ENCODE measurements around the gene RUBCN. TPM values are rescaled to one million over a fixed set of nuclear protein-coding genes. Genes with fewer than 3 reads are reported as not detected.
A peak's percentile ranks its signal among the peaks of the same experiment; 100 is the strongest.

RUBCN gene
- total and polyA plus RNA-seq, 2 donors (not counting 1 experiment from before 2014, with no cell fraction given) = 57.3 to 423 TPM

DNA sequence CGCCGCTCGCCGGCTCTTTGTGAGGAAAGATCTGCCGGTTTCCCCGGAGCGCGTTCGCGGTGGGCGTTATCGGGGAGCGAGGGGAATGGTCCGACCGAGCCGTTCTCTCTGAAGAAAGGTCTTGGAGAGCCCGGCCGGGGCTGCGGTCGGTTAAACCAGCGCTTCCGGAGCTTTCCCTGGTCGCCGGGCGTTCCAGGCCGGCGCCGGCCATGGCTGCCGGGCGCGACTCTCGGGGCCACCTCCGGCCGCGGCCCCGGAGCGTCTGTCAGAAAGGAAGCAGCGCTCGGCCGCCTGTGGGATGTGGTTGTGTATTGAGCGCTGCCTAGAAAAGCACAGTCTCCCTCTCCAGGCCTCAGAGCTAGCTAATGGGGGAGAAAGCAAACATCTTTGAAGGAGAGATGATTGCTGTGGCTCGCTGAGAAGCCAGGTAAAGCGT, 13.7 kb upstream of the RUBCN start:
- Mint-ChIP-seq H3K4me1 (peaks cover 46% of the 10 kb centered on the region), H3K4me3 (peak overlapping the region; percentile 96), H3K27ac (peak overlapping the region; percentile 91), H3K9me3 (ENCODE audit: insufficient read depth) (no peaks in the 10 kb centered on the region), H3K27me3 (no peaks in the 10 kb centered on the region)
- POLR2A ChIA-PET = interaction anchor here (0.6 to 1.5 kb wide), 2 partner anchors 41 to 143 kb away, joined by 4 to 7 read pairs; partner anchors contain the start of gene LRCH3
- ATAC-seq (ENCODE audit: low read depth) (peak; percentile 29), DNase-seq (peak; percentile 79)
- peak overlapping the region; percentile 76 to 97 (median 83) for H3K4me3 ChIP-seq (ENCODE audit: control extremely low read depth in 1 of 5, extremely low read depth in 1 of 5, insufficient read depth in 1 of 5, low read depth in 2 of 5, low read length in 4 of 5)
- H3K9me3 ChIP-seq (ENCODE audit: control extremely low read depth in 1 of 3, control insufficient read depth in 2 of 3, insufficient read depth in 1 of 3, low read length in 2 of 3) = no peaks in the 10 kb centered on the region
- under 1% methylated on average over 43 of the region's 43 CpGs for WGBS (ENCODE audit: insufficient coverage)
- peaks cover 31% of the 10 kb centered on the region for H4K20me1 ChIP-seq (ENCODE audit: control insufficient read depth, insufficient read depth, low read length, poor library complexity, severe bottlenecking)
- peaks cover 47% of the 10 kb centered on the region for H3K79me2 ChIP-seq (ENCODE audit: control insufficient read depth, insufficient read depth, low read length)
- intact Hi-C loops (cut with micrococcal nuclease) = no loop called here
- no peaks in the 10 kb centered on the region for H3K27me3 ChIP-seq (replicated peaks in 1 of 4; ENCODE audit: control extremely low read depth in 1 of 4, control insufficient read depth in 3 of 4, insufficient read depth in 4 of 4, low read length in 3 of 4)
- no peaks in the 10 kb centered on the region for H3K36me3 ChIP-seq (replicated peaks in 1 of 2; ENCODE audit: control extremely low read depth in 1 of 2, control insufficient read depth in 1 of 2, extremely low read depth in 1 of 2, insufficient read depth in 2 of 2, low read length in 1 of 2)
- H3K4me2 ChIP-seq (replicated peaks; ENCODE audit: low read depth, low read length, poor library complexity, severe bottlenecking) = peak overlapping the region; percentile 96
- H3K9ac ChIP-seq (ENCODE audit: low read length) = peak overlapping the region; percentile 88
- peak overlapping the region; percentile 88 to 94 for H3K27ac ChIP-seq (ENCODE audit: low read length in 2 of 2)
- H2AFZ ChIP-seq (ENCODE audit: insufficient read depth, low read depth, low read length, poor library complexity, severe bottlenecking) = peak overlapping the region; percentile 96
- TF ChIP-seq EZH2 (IDR thresholded peaks at IDR 0.05; ENCODE audit: borderline replicate concordance, insufficient read depth, low read depth, low read length, poor library complexity, severe bottlenecking) = no peak
- TF ChIP-seq, protein P1, sequence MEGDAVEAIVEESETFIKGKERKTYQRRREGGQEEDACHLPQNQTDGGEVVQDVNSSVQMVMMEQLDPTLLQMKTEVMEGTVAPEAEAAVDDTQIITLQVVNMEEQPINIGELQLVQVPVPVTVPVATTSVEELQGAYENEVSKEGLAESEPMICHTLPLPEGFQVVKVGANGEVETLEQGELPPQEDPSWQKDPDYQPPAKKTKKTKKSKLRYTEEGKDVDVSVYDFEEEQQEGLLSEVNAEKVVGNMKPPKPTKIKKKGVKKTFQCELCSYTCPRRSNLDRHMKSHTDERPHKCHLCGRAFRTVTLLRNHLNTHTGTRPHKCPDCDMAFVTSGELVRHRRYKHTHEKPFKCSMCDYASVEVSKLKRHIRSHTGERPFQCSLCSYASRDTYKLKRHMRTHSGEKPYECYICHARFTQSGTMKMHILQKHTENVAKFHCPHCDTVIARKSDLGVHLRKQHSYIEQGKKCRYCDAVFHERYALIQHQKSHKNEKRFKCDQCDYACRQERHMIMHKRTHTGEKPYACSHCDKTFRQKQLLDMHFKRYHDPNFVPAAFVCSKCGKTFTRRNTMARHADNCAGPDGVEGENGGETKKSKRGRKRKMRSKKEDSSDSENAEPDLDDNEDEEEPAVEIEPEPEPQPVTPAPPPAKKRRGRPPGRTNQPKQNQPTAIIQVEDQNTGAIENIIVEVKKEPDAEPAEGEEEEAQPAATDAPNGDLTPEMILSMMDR (IDR thresholded peaks at IDR 0.05) = no peak
- H3K4me1 ChIP-seq (ENCODE audit: control insufficient read depth in 2 of 2, insufficient read depth in 2 of 2, low read length in 2 of 2) = peaks cover 18 to 26% of the 10 kb centered on the region in 2 donors
- CTCF ChIA-PET = interaction anchor here (0.6 to 1.8 kb wide), 5 partner anchors 41 to 151 kb away, joined by 3 to 6 read pairs (median 6); partner anchors contain the start of gene LRCH3
